ENCODE results near the gene ELL3.

DNA sequence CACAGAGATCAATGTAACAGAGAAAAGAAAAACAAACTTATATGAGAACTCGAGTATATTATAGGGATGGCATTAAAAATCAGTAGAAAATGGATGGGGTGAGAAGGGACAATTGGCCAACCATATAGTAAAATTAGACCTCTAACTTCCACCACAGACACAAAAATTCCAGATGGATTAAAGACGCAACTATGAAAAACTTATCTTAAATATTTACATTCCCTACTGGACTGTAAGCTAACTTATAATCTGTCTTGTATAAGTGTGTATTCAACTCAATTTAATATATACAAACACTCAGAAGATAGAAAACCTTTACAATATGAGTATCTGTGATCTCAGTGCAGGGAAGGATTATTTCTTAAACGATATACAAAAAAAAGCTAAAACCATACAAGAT, 44.7 kb upstream of the ELL3 start:
- TF ChIP-seq, protein P1, sequence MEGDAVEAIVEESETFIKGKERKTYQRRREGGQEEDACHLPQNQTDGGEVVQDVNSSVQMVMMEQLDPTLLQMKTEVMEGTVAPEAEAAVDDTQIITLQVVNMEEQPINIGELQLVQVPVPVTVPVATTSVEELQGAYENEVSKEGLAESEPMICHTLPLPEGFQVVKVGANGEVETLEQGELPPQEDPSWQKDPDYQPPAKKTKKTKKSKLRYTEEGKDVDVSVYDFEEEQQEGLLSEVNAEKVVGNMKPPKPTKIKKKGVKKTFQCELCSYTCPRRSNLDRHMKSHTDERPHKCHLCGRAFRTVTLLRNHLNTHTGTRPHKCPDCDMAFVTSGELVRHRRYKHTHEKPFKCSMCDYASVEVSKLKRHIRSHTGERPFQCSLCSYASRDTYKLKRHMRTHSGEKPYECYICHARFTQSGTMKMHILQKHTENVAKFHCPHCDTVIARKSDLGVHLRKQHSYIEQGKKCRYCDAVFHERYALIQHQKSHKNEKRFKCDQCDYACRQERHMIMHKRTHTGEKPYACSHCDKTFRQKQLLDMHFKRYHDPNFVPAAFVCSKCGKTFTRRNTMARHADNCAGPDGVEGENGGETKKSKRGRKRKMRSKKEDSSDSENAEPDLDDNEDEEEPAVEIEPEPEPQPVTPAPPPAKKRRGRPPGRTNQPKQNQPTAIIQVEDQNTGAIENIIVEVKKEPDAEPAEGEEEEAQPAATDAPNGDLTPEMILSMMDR (IDR thresholded peaks at IDR 0.05), result no peak
- TF ChIP-seq ZFX (IDR thresholded peaks at IDR 0.05; ENCODE audit: borderline replicate concordance), result no peak
